Erythroblast (primary cell): ENCODE results near the gene CLEC3B.

ENCODE experiments used
- GATA1 ChIP-seq: IDR thresholded peaks from 2 replicates; pipeline ENCODE4 v1.6.1; 2011; ENCODE audit warnings: low read depth, mild to moderate bottlenecking, control low read depth, low read length, moderate library complexity
- POLR2A ChIP-seq: IDR thresholded peaks from 2 replicates; pipeline ENCODE4 v1.6.1; 2011; ENCODE audit warnings: mild to moderate bottlenecking, low read length

GRCh38 chr3:45059132-45059531 is 33.0 kb downstream of the CLEC3B start:
- no peak for TF ChIP-seq POLR2A
- TF ChIP-seq GATA1, result no peak
